Muscle layer of colon (tissue), 2 donors: ENCODE data around the gene EVA1A.
"Not testable (repeated sequence)": the region's sequence is repeated elsewhere in the genome, so short reads cannot be mapped to it uniquely, and the experiment has no call there.

Source experiments
- H3K27ac ChIP-seq: one replicate; pipeline ENCODE4 v1.7.0; 2013; ENCODE audit warnings: low read depth, mild to moderate bottlenecking, low read length, moderate library complexity
- H3K27me3 ChIP-seq, 2 donors: one replicate each; pipeline ENCODE4 v1.7.0; 2013; ENCODE audit warnings: low read length in 2 of 2, mild to moderate bottlenecking in 2 of 2; ENCODE audit not compliant: insufficient read depth in 2 of 2, control insufficient read depth in 1 of 2
- H3K36me3 ChIP-seq: one replicate; pipeline ENCODE4 v1.7.0; 2013; ENCODE audit warnings: mild to moderate bottlenecking, low read length; ENCODE audit not compliant: insufficient read depth
- H3K4me1 ChIP-seq: one replicate; pipeline ENCODE4 v1.7.0; 2013; ENCODE audit warnings: mild to moderate bottlenecking, low read length; ENCODE audit not compliant: insufficient read depth
- H3K4me3 ChIP-seq, 2 donors: one replicate each; pipeline ENCODE4 v1.7.0; 2013; ENCODE audit warnings: low read length in 2 of 2, low read depth in 1 of 2, mild to moderate bottlenecking in 1 of 2, moderate library complexity in 1 of 2
- H3K9ac ChIP-seq: one replicate; pipeline ENCODE4 v1.7.0; 2013; ENCODE audit warnings: low read length
- H3K9me3 ChIP-seq: one replicate; pipeline ENCODE4 v1.7.0; 2013; ENCODE audit warnings: mild to moderate bottlenecking, low read length
- donor health status: abdominal sarcoma.
- donor health status: Adenocarcinoma of cecum.

The EVA1A gene

DNA sequence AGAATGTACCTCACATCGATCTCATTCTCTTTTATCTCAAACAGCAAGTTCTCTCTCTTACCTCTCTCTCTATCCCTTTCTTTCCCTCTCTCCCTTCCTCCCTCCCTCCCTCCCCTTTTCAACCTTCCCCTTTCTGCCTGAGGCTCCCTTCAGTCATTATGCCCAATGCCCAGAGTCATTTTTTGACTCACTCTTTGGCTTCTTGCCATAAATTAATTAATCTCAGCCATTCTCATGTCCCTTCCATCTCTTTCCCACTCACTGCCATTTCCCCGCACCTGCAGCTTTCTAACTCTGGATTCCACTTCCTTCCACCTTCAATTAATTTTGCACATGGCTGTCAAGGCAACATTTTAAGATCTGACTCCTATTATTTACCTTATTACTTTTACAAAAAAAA lies 60.1 kb downstream of the EVA1A start:
- no peaks in the 10 kb centered on the region for H3K4me1 ChIP-seq
- no peak overlapping the region for H3K4me3 ChIP-seq
- H3K27ac ChIP-seq: no peak overlapping the region

DNA sequence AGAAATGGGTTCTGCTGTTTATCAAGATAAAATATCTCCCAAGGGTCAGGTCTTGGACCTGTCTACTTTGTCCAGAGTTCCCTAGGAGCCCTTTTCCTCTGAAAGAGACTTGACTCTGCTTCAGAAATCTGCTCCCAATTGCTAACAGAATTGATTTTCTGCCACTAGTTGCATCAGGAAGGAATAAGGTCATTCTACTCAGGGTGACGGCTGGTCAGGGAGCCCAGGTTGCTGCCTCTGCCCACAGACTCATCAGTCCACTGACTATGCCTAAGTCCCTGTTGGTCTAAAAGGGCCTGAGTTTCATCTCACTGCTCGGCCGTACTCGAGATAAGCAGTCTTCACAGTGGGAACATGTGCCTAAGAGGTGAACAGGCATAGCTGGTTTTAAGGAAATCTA lies 61.2 kb downstream of the EVA1A start:
- H3K4me1 ChIP-seq: no peaks in the 10 kb centered on the region
- H3K27me3 ChIP-seq: no peaks in the 10 kb centered on the region
- H3K4me3 ChIP-seq: no peak overlapping the region
- no peak overlapping the region for H3K27ac ChIP-seq
- no peaks in the 10 kb centered on the region for H3K36me3 ChIP-seq
- H3K9me3 ChIP-seq: no peaks in the 10 kb centered on the region
- H3K9ac ChIP-seq: no peak overlapping the region

More for the DNA sequence above, 60.1 kb downstream of the EVA1A start:
- no peak overlapping the region for H3K9ac ChIP-seq
- H3K27me3 ChIP-seq: no peaks in the 10 kb centered on the region
- no peaks in the 10 kb centered on the region for H3K36me3 ChIP-seq
- H3K9me3 ChIP-seq: no peaks in the 10 kb centered on the region

DNA sequence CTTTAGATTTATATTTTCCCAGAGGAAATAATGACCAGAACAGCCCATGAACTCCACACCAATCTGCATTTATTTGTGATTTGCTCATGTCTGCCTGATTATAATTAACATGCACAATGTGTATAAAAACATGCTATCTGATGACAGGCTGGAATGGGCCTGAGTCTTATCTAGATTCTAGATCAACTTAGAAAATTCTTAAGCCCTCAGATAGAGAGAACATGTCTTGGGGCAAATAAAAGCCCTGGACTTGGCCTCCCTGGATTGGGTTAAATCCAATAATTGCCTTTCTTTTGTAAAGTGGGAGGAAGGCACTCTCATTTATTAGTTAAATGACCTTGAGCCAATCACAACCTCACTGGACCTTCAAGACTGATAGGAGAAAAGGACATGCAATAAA lies 61.8 kb downstream of the EVA1A start:
- no peaks in the 10 kb centered on the region for H3K36me3 ChIP-seq
- H3K4me3 ChIP-seq: no peak overlapping the region
- no peaks in the 10 kb centered on the region for H3K4me1 ChIP-seq
- no peak overlapping the region for H3K9ac ChIP-seq
- H3K27me3 ChIP-seq: no peaks in the 10 kb centered on the region
- H3K27ac ChIP-seq: no peak overlapping the region
- H3K9me3 ChIP-seq: no peaks in the 10 kb centered on the region

DNA sequence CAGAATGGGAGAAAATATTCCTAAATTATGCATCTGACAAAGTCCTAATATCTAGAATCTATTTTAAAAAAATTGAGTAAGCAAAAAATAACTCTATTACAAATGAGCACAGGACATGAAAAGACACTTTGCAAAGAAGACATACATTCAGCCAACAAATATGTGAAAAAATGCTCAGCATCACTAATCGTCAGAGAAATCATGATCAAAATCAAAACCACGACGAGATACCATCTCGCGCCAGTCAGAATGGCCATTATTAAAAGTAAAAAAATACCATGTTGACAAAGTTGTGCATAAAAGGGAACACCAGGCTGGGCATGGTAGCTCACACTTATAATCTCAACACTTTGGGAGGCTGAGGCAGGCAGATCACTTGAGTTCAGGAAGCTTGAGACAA lies 63.5 kb downstream of the EVA1A start:
- Histone ChIP-seq H3K4me1 (no peaks in the 10 kb centered on the region), H3K9ac (no peak overlapping the region), H3K27me3 (no peaks in the 10 kb centered on the region), H3K27ac (no peak overlapping the region), H3K36me3 (no peaks in the 10 kb centered on the region), H3K9me3 (no peaks in the 10 kb centered on the region), H3K4me3 (no peak overlapping the region)

DNA sequence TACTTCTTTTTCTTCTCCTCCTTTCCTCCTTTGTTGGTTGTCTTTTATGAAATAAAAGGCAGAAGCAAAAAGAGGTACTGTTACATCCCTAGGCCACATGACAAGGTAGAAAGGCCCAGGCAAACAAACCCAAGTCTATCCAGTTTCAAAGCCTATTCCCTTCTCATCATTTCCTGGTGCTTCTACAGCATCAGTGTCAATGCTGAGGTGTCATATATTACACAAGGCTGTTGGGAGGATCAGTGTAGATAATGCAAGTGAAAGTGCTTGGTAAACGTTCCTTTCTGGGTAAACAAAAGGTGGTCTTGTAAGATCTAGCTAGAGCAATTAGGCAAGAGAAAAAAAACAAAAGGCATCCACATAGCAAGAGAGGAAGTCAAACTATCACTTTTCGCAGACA lies 64.9 kb downstream of the EVA1A start:
- no peak overlapping the region for H3K9ac ChIP-seq
- no peaks in the 10 kb centered on the region for H3K4me1 ChIP-seq
- no peak overlapping the region for H3K27ac ChIP-seq
- H3K9me3 ChIP-seq: no peaks in the 10 kb centered on the region
- no peaks in the 10 kb centered on the region for H3K27me3 ChIP-seq
- H3K4me3 ChIP-seq: no peak overlapping the region
- H3K36me3 ChIP-seq: no peaks in the 10 kb centered on the region

DNA sequence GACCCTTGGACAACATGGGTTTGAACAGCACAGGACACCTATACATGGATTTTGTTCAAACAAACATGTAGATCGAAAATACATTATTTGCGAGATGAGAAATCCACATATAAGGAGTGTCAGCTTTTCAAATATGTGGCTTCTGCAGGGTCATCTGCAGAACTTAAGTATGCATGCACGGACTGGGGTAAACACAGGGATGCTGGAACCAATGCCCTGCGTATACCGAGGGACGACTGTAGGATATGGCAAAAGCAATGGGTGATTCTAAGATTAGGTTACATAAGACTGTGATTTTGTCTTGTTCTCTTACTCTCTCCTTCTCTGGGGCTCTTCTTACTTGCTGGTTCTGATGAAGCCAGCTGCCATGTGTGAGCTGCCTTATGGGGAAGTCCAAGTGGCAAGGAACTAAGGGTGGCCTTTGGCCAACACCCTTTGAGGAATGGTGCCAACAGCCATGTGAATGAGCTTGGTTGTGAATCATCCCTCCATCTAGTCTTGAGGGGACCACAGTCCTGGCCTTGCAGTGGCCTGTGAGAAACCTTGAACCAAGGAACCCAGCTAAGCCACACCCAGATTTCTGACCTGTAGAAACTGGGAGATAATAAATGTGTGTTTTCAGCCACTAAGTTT lies 66.5 kb downstream of the EVA1A start:
- Histone ChIP-seq H3K9ac (no peak overlapping the region), H3K9me3 (no peaks in the 10 kb centered on the region), H3K27me3 (no peaks in the 10 kb centered on the region), H3K27ac (no peak overlapping the region), H3K4me1 (no peaks in the 10 kb centered on the region), H3K36me3 (no peaks in the 10 kb centered on the region), H3K4me3 (no peak overlapping the region)

DNA sequence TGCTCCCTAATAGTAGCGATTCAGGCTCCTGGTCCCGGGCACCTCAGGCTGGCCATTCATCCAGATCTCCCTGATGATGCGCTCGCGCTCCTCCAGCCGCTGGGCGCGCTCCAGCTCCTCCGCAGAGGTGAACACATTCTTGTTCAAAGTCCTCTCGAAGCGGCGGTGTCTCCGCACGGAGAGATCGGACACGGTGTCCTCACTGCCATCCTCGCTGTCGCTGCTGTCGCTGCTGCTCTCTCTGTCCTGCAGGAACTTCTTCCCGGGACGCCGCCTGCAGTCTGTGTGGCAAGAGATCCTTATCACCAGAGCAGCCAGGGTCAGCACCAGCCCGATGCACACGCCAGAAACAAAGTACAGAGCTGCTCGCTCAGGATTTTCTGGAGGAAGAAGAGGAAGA lies 67.5 kb downstream of the EVA1A start:
- Histone ChIP-seq H3K27me3 (no peaks in the 10 kb centered on the region), H3K36me3 (no peaks in the 10 kb centered on the region), H3K4me1 (no peaks in the 10 kb centered on the region), H3K9me3 (no peaks in the 10 kb centered on the region), H3K27ac (no peak overlapping the region), H3K9ac (no peak overlapping the region), H3K4me3 (no peak overlapping the region)

DNA sequence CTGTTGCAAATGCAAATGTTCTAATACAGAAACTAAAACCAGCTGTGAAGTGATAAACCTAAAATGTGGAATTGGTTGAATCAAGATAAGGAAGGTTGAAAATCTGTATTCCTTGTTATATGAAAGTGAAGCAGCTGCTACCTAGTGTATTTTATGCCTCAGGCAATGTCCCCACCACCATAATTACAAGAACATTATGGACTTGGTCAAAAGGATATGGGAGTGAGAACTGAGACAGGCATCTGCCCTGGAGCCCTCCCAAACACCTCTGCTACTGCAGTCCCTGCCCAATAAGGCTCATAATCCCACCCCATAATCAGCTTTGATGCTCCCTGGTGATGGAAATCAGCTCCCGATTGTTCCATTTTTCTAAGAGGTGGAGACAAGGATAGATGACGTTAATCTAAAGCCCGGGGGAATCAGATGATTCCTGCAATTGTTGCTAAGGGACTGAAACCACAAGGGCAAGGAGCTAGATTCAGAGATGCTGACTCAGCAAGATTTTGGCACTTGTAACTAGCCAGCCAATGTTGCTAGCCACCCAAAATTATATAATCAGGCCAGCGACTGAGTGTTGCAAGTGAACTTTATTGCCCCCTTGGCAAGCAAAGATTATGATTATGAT lies 69.5 kb downstream of the EVA1A start:
- H3K4me1 ChIP-seq: no peaks in the 10 kb centered on the region
- H3K27ac ChIP-seq: no peak overlapping the region
- H3K27me3 ChIP-seq: no peaks in the 10 kb centered on the region
- H3K36me3 ChIP-seq: no peaks in the 10 kb centered on the region
- H3K4me3 ChIP-seq: no peak overlapping the region
- H3K9me3 ChIP-seq: no peaks in the 10 kb centered on the region
- no peak overlapping the region for H3K9ac ChIP-seq

DNA sequence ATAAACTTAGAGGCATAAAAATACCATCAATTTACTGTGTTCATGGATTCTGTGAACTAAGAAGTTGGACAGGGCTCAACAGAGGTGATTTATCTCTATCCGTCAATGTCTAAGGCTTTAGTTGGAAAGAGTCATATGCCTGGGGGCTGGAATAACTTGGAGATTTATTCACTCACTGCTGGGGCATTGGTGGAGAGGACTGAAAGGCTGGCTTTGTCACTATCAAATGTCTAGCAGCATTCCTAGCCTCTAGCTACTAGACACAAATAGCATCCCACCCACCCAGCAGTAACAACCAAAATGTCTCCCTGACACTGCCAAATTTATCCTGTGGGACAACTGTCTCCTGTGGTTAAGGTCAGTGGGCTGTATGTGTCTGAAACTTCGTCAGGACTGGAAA lies 71.0 kb downstream of the EVA1A start:
- no peak overlapping the region for H3K9ac ChIP-seq
- H3K4me3 ChIP-seq: no peak overlapping the region
- H3K27me3 ChIP-seq: no peaks in the 10 kb centered on the region
- no peaks in the 10 kb centered on the region for H3K36me3 ChIP-seq
- H3K27ac ChIP-seq: no peak overlapping the region
- H3K4me1 ChIP-seq: no peaks in the 10 kb centered on the region
- H3K9me3 ChIP-seq: no peaks in the 10 kb centered on the region

DNA sequence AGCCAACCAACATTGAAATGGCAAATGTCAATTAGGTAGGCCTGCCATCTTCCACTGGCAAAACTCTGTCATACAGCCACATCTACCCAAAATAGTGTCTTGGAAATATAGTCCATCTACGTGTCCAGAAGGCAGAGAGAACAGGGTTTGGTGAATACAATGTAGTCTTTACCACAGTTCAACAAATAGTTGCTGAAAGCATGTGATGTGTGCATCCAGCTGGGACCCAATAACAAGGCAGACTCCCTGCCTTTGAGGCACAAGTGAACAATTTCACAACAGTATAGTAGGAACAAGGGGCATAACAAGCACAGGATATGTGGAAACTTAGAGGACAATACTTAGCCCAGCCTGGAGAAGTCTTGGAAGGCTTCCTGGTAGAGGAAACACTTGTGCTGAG lies 72.6 kb downstream of the EVA1A start:
- H3K9ac ChIP-seq: no peak overlapping the region
- no peaks in the 10 kb centered on the region for H3K27me3 ChIP-seq
- H3K4me1 ChIP-seq: no peaks in the 10 kb centered on the region

DNA sequence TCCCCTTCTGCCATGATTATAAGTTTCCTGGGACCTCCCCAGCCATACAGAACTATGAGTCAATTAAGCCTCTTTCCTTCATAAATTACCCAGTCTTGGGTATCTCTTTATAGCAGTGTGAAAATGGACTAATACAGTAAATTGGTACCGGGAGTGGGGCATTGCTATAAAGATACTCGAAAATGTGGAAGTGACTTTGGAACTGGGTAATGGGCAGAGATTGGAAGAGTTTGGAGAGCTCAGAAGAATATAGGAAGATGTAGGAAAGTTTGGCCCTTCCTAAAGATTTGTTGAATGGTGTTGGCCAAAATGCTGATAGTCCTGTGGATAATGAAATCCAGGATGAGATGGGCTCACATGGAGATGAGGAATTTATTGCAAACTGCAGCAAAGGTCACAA lies 74.0 kb downstream of the EVA1A start:
- H3K4me3 ChIP-seq, H3K27me3 ChIP-seq, H3K36me3 ChIP-seq, H3K27ac ChIP-seq, H3K9me3 ChIP-seq, H3K4me1 ChIP-seq, H3K9ac ChIP-seq: not testable (repeated sequence)

More for the DNA sequence above, 72.6 kb downstream of the EVA1A start:
- Histone ChIP-seq H3K27ac (no peak overlapping the region), H3K36me3 (no peaks in the 10 kb centered on the region), H3K9me3 (no peaks in the 10 kb centered on the region), H3K4me3 (no peak overlapping the region)

DNA sequence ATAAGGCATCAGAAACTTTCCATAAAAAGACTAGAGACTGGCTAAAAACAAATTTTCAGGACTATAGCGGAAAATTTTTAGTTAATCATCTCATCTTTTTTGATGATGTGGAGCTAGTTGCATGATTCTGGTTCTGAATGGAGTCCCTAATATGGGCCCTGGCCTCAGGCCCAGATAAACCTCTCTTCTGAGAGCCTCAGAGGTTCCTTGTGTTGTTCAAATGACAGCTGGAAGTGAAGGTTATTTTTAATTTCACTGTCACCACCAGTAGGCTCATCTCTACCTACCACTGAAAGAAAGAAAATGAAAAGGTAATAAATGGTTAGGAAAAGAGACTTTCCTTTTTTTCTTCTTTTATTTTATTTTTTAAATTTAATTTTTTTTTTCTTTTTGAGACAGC lies 75.9 kb downstream of the EVA1A start:
- H3K4me1 ChIP-seq: no peaks in the 10 kb centered on the region
- H3K27me3 ChIP-seq: no peaks in the 10 kb centered on the region
- H3K9me3 ChIP-seq: no peaks in the 10 kb centered on the region
- H3K36me3 ChIP-seq: no peaks in the 10 kb centered on the region
- no peak overlapping the region for H3K9ac ChIP-seq
- H3K4me3 ChIP-seq: no peak overlapping the region
- no peak overlapping the region for H3K27ac ChIP-seq
